GM18520 (cell line): ENCODE data around the gene RAN.
"Not testable (repeated sequence)": the region's sequence is repeated elsewhere in the genome, so short reads cannot be mapped to it uniquely, and the experiment has no call there.

Experiments
- ATAC-seq: cut with Tn5 transposase; IDR thresholded peaks from one replicate; pipeline ENCODE4 v1.9.1; 2021; ENCODE audit not compliant: unreplicated experiment

RAN gene

GRCh38 chr12:130871286-130872178 lies at the start of gene RAN:
TSS of gene RAN (plus strand) at chr12:130872066. CDS start at chr12:130872594, 528 bp downstream.
- peak; percentile 70 for ATAC-seq

- ATAC-seq, result no peak
Measured at GRCh38 chr12:130825771-130826150, 46.1 kb upstream of the RAN start.

- no peak for ATAC-seq
Measured at GRCh38 chr12:130826151-130826801, 45.6 kb upstream of the RAN start.

- ATAC-seq, result no peak
Measured at GRCh38 chr12:130827432-130827831, 44.4 kb upstream of the RAN start.

GRCh38 chr12:130828895-130829294 lies 43.0 kb upstream of the RAN start:
- ATAC-seq, result no peak

GRCh38 chr12:130829391-130830245 lies 42.2 kb upstream of the RAN start:
- no peak for ATAC-seq

- no peak for ATAC-seq
Measured at GRCh38 chr12:130830246-130830551, 41.7 kb upstream of the RAN start.

- ATAC-seq, result no peak
Measured at GRCh38 chr12:130831246-130831645, 40.6 kb upstream of the RAN start.

GRCh38 chr12:130831876-130832405 lies 39.9 kb upstream of the RAN start:
- ATAC-seq, result no peak

- no peak for ATAC-seq
Measured at GRCh38 chr12:130832561-130833209, 39.2 kb upstream of the RAN start.

- ATAC-seq, result no peak
Measured at GRCh38 chr12:130835011-130835410, 36.9 kb upstream of the RAN start.

GRCh38 chr12:130835436-130835835 lies 36.4 kb upstream of the RAN start:
- ATAC-seq, result no peak

- ATAC-seq, result no peak
Measured at GRCh38 chr12:130838284-130838950, 33.4 kb upstream of the RAN start.

- ATAC-seq, result peak; percentile 84
Measured at GRCh38 chr12:130838951-130839769, 32.7 kb upstream of the RAN start, which contains the start of gene STX2. TSS of gene STX2 (minus strand) at chr12:130839250. CDS start at chr12:130839099, 151 bp downstream.

- no peak for ATAC-seq
Measured at GRCh38 chr12:130839770-130840404, 32.0 kb upstream of the RAN start.

- ATAC-seq, result no peak
Measured at GRCh38 chr12:130846369-130846768, 25.5 kb upstream of the RAN start.

- no peak for ATAC-seq
Measured at GRCh38 chr12:130847112-130847511, 24.8 kb upstream of the RAN start.

GRCh38 chr12:130848105-130848504 lies 23.8 kb upstream of the RAN start:
- ATAC-seq, result not testable (repeated sequence)
